Cardiac muscle cell (in vitro differentiated cells and primary cell): ENCODE measurements around the gene HPD. TPM values are rescaled to one million over a fixed set of nuclear protein-coding genes. Genes with fewer than 3 reads are reported as not detected.

Experiments used
- DNase-seq, 2 donors: peaks; one replicate each; pipeline versions ENCODE4 v3.0.0 to v3.0.0-alpha.2; 2010 to 2017; ENCODE audit warnings: low read depth in 1 of 2, low spot score in 1 of 2
- H3K27ac ChIP-seq: fragments of 200-600 bp; sonication (generic); 2 replicates; pipeline ENCODE4 v1.5.1; 2016
- H3K27me3 ChIP-seq: fragments of 200-600 bp; sonication (generic); 2 replicates; pipeline ENCODE4 v1.6.0; 2016; ENCODE audit warnings: control low read depth
- H3K36me3 ChIP-seq: fragments of 200-600 bp; sonication (generic); 2 replicates; pipeline ENCODE4 v1.5.1; 2016; ENCODE audit warnings: control low read depth
- H3K4me1 ChIP-seq: fragments of 200-600 bp; sonication (generic); 2 replicates; pipeline ENCODE4 v1.8.1; 2017; ENCODE audit warnings: low read depth, mild to moderate bottlenecking, mixed run types
- H3K4me3 ChIP-seq: fragments of 200-600 bp; sonication (generic); 2 replicates; pipeline ENCODE4 v1.5.1; 2016; ENCODE audit warnings: mild to moderate bottlenecking
- H3K9me3 ChIP-seq: fragments of 200-600 bp; sonication (generic); 2 replicates; pipeline ENCODE4 v1.5.1; 2017; ENCODE audit warnings: low read depth, mild to moderate bottlenecking, control low read depth
- CTCF ChIP-seq: IDR thresholded peaks from 2 replicates; pipeline ENCODE4 v1.5.1; 2012; ENCODE audit warnings: low read depth, mild to moderate bottlenecking, low read length
- polyA plus RNA-seq: library from polyadenylated mRNA; unstranded; fragments of >200 nt; fragmentation: Nextera tagmentation; extraction: Ambion mirVana; gene quantifications from 2 replicates; pipeline ENCODE4 v1.2.1, GENCODE V29; 2016
- total RNA-seq: library from RNA; depleted of rRNA; stranded (reverse); fragments of >200 nt; gene quantifications from 2 replicates; pipeline ENCODE4 v1.2.3, GENCODE V29; 2016

Gene HPD
- total and polyA plus RNA-seq, 2 experiments from 2014 or later: not detected

- no peaks in the 10 kb centered on the region for H3K27me3 ChIP-seq
- no peaks in the 10 kb centered on the region for H3K9me3 ChIP-seq
- H3K4me1 ChIP-seq: peaks cover 24% of the 10 kb centered on the region
- no peaks in the 10 kb centered on the region for H3K36me3 ChIP-seq
- peak overlapping the region; percentile 89 for H3K4me3 ChIP-seq
- DNase-seq: peak; percentile 95 to 97
- H3K27ac ChIP-seq: peak overlapping the region; percentile 100
- no peak for TF ChIP-seq CTCF
Observed at GRCh38 chr12:121802843-121803698, 55.6 kb downstream of the HPD start.

GRCh38 chr12:121802485-121802842 is 56.2 kb downstream of the HPD start:
- Histone ChIP-seq H3K4me3 (peak overlapping the region; percentile 89), H3K36me3 (no peaks in the 10 kb centered on the region), H3K4me1 (peaks cover 28% of the 10 kb centered on the region), H3K27me3 (no peaks in the 10 kb centered on the region), H3K27ac (peak overlapping the region; percentile 100), H3K9me3 (no peaks in the 10 kb centered on the region)
- no peak for TF ChIP-seq CTCF
- no peak for DNase-seq

GRCh38 chr12:121801595-121802484 is 56.8 kb downstream of the HPD start:
- peak in 1 of 2 donors; percentile 77 for DNase-seq
- peak overlapping the region; percentile 100 for H3K27ac ChIP-seq
- H3K4me3 ChIP-seq: peak overlapping the region; percentile 89
- TF ChIP-seq CTCF: no peak
- H3K36me3 ChIP-seq: no peaks in the 10 kb centered on the region
- H3K9me3 ChIP-seq: no peaks in the 10 kb centered on the region
- peaks cover 24% of the 10 kb centered on the region for H3K4me1 ChIP-seq
- H3K27me3 ChIP-seq: no peaks in the 10 kb centered on the region

GRCh38 chr12:121800694-121801594 is 57.7 kb downstream of the HPD start:
- Histone ChIP-seq H3K4me1 (peaks cover 29% of the 10 kb centered on the region), H3K36me3 (peaks cover under 1% of the 10 kb centered on the region), H3K27me3 (no peaks in the 10 kb centered on the region), H3K27ac (peak overlapping the region; percentile 100), H3K4me3 (peak overlapping the region; percentile 89), H3K9me3 (no peaks in the 10 kb centered on the region)
- peak; percentile 76 to 89 for DNase-seq
- TF ChIP-seq CTCF: no peak
